ENCODE measurements around the gene GLRA2.

The GLRA2 gene

GRCh38 chrX:14700982-14701381 lies 171.6 kb downstream of the GLRA2 start:
- no peak for DNase-seq (ENCODE audit: low read depth in 2 of 2)

GRCh38 chrX:14702145-14702544 lies 172.8 kb downstream of the GLRA2 start:
- no peak for DNase-seq (ENCODE audit: low read depth in 2 of 2)

GRCh38 chrX:14712096-14712495 lies 182.8 kb downstream of the GLRA2 start:
- no peak for DNase-seq (ENCODE audit: low read depth in 2 of 2)

GRCh38 chrX:14717949-14718348 lies 188.6 kb downstream of the GLRA2 start:
- DNase-seq (ENCODE audit: low read depth in 2 of 2), result no peak

- DNase-seq (ENCODE audit: low read depth in 2 of 2), result no peak
Observed at GRCh38 chrX:14718403-14718802, 189.1 kb downstream of the GLRA2 start.

GRCh38 chrX:14729058-14729457 lies 199.7 kb downstream of the GLRA2 start:
- no peak for DNase-seq (ENCODE audit: low read depth in 2 of 2)

- no peak for DNase-seq (ENCODE audit: low read depth in 2 of 2)
Observed at GRCh38 chrX:14738643-14739042, 209.3 kb downstream of the GLRA2 start.

- no peak for DNase-seq (ENCODE audit: low read depth in 2 of 2)
Observed at GRCh38 chrX:14753441-14753840, 224.1 kb downstream of the GLRA2 start.

GRCh38 chrX:14758029-14758491 lies 228.7 kb downstream of the GLRA2 start:
- DNase-seq (ENCODE audit: low read depth in 2 of 2), result no peak

- DNase-seq (ENCODE audit: low read depth in 2 of 2), result no peak
Observed at GRCh38 chrX:14775416-14775815, 246.1 kb downstream of the GLRA2 start.

GRCh38 chrX:14776901-14777300 lies 247.6 kb downstream of the GLRA2 start:
- no peak for DNase-seq (ENCODE audit: low read depth in 2 of 2)

GRCh38 chrX:14777525-14777924 lies 248.2 kb downstream of the GLRA2 start:
- DNase-seq (ENCODE audit: low read depth in 2 of 2), result no peak

GRCh38 chrX:14779580-14779979 lies 250.2 kb downstream of the GLRA2 start:
- DNase-seq (ENCODE audit: low read depth in 2 of 2), result no peak
